Activated naive CD4-positive, alpha-beta T cell treated with anti-CD3 and anti-CD28 coated beads, Interleukin-2, amount 50 U/mL, for 16 hours (primary cell): Measurements from ENCODE around the gene OR2J1.
"Not testable (repeated sequence)": the region's sequence is repeated elsewhere in the genome, so short reads cannot be mapped to it uniquely, and the experiment has no call there.

Experiments
- DNase-seq: peaks from one replicate; pipeline ENCODE4 v3.0.0-alpha.2; 2020

The OR2J1 gene

GRCh38 chr6:29099190-29099589 is at the start of gene OR2J1:
Gene OR2J1, plus strand, starts transcription at chr6:29099490. Its CDS starts 1,453 bp downstream, at chr6:29100943.
- DNase-seq: no peak

- DNase-seq: no peak
Observed at GRCh38 chr6:29051680-29052079, 47.6 kb upstream of the OR2J1 start.

- no peak for DNase-seq
Observed at GRCh38 chr6:29071831-29072723, 27.2 kb upstream of the OR2J1 start.

GRCh38 chr6:29079203-29079602 is 20.1 kb upstream of the OR2J1 start:
- no peak for DNase-seq

- no peak for DNase-seq
Observed at GRCh38 chr6:29081312-29081711, 18.0 kb upstream of the OR2J1 start.

GRCh38 chr6:29082457-29082856 is 16.8 kb upstream of the OR2J1 start:
- no peak for DNase-seq

- DNase-seq: no peak
Observed at GRCh38 chr6:29087213-29087612, 12.1 kb upstream of the OR2J1 start, which contains the start of gene OR2B3. Gene OR2B3, minus strand, starts transcription at chr6:29087313. Its CDS starts 65 bp downstream, at chr6:29087248.

- DNase-seq: no peak
Observed at GRCh38 chr6:29092957-29093356, 6.3 kb upstream of the OR2J1 start.

- no peak for DNase-seq
Observed at GRCh38 chr6:29097803-29098202, 1.5 kb upstream of the OR2J1 start.

- DNase-seq: no peak
Observed at GRCh38 chr6:29107758-29108157, 8.5 kb downstream of the OR2J1 start, which contains the start of gene OR2J3. Gene OR2J3, plus strand, starts transcription at chr6:29108058. Its CDS starts 3,833 bp downstream, at chr6:29111891.

- no peak for DNase-seq
Observed at GRCh38 chr6:29112135-29112534, 12.8 kb downstream of the OR2J1 start.

- DNase-seq: not testable (repeated sequence)
Observed at GRCh38 chr6:29114964-29115363, 15.7 kb downstream of the OR2J1 start.

GRCh38 chr6:29129326-29130012 is 30.2 kb downstream of the OR2J1 start:
- no peak for DNase-seq

- no peak for DNase-seq
Observed at GRCh38 chr6:29130644-29131043, 31.4 kb downstream of the OR2J1 start.

GRCh38 chr6:29131691-29132090 is 32.4 kb downstream of the OR2J1 start:
- DNase-seq: no peak

GRCh38 chr6:29137724-29138123 is 38.4 kb downstream of the OR2J1 start:
- no peak for DNase-seq

- no peak for DNase-seq
Observed at GRCh38 chr6:29141606-29142005, 42.3 kb downstream of the OR2J1 start.

- no peak for DNase-seq
Observed at GRCh38 chr6:29142309-29142708, 43.0 kb downstream of the OR2J1 start.

- DNase-seq: no peak
Observed at GRCh38 chr6:29146179-29146578, 46.9 kb downstream of the OR2J1 start.

GRCh38 chr6:29147074-29147473 is 47.8 kb downstream of the OR2J1 start:
- no peak for DNase-seq

- not testable (repeated sequence) for DNase-seq
Observed at GRCh38 chr6:29149444-29149843, 50.2 kb downstream of the OR2J1 start.
